Mesothelial cell of epicardium (in vitro differentiated cells): ENCODE measurements around the gene WNT9A. TPM values are rescaled to one million over a fixed set of nuclear protein-coding genes. Genes with fewer than 3 reads are reported as not detected.

ENCODE experiments used
- DNase-seq, 2 experiments: peaks; one replicate each; pipeline ENCODE4 v3.0.0; 2021; ENCODE audit warnings: low spot score in 2 of 2; ENCODE audit not compliant: unreplicated experiment in 2 of 2
- H3K27ac Mint-ChIP-seq: 2 replicates; pipeline ENCODE4 v1.8.0; 2021; ENCODE audit warnings: mixed read lengths
- H3K27me3 Mint-ChIP-seq: 2 replicates; pipeline ENCODE4 v1.8.0; 2021; ENCODE audit warnings: low read depth, mixed read lengths
- H3K36me3 Mint-ChIP-seq: 2 replicates; pipeline ENCODE4 v1.8.0; 2021; ENCODE audit warnings: mixed read lengths
- H3K4me1 Mint-ChIP-seq: 2 replicates; pipeline ENCODE4 v1.8.0; 2021; ENCODE audit warnings: mixed read lengths
- H3K4me3 Mint-ChIP-seq: 2 replicates; pipeline ENCODE4 v1.8.0; 2021; ENCODE audit warnings: mild to moderate bottlenecking, moderate library complexity, mixed read lengths
- H3K9me3 Mint-ChIP-seq: 2 replicates; pipeline ENCODE4 v1.8.0; 2021; ENCODE audit warnings: mixed read lengths
- total RNA-seq: library from RNA; stranded (reverse); gene quantifications from 3 replicates; pipeline ENCODE4 v1.2.1, GENCODE V29; 2021
- TF ChIP-seq, protein P1 (sequence below): fragments of 200-600 bp; sonication (generic); IDR thresholded peaks from one replicate; pipeline ENCODE4 v1.5.0; 2021; ENCODE audit warnings: antibody characterized with exemption; ENCODE audit not compliant: unreplicated experiment

The WNT9A gene
- total RNA-seq, 1 donor from 2014 or later = 3.9 TPM

DNA sequence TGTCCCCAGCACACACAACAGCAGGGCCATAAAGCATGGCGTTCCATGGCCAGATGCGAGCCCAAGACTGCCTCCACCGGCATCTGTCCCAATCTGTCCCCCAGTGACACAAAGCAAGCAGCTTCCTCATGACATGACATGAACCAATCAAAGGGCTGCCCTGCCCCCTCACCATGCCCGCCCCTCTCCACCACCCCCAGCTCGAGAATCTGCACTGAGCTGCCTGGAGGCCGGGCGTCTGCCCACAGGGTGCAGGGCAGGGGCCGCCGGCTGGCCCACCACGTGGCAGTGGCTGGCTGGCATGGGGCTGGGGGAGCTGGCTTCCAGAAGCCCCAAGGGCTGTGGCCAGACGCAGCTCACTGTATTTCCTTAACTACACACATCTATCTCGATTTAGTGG is 27.8 kb downstream of the WNT9A start:
- TF ChIP-seq, protein P1, sequence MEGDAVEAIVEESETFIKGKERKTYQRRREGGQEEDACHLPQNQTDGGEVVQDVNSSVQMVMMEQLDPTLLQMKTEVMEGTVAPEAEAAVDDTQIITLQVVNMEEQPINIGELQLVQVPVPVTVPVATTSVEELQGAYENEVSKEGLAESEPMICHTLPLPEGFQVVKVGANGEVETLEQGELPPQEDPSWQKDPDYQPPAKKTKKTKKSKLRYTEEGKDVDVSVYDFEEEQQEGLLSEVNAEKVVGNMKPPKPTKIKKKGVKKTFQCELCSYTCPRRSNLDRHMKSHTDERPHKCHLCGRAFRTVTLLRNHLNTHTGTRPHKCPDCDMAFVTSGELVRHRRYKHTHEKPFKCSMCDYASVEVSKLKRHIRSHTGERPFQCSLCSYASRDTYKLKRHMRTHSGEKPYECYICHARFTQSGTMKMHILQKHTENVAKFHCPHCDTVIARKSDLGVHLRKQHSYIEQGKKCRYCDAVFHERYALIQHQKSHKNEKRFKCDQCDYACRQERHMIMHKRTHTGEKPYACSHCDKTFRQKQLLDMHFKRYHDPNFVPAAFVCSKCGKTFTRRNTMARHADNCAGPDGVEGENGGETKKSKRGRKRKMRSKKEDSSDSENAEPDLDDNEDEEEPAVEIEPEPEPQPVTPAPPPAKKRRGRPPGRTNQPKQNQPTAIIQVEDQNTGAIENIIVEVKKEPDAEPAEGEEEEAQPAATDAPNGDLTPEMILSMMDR = no peak
- Mint-ChIP-seq H3K36me3 (no peaks in the 10 kb centered on the region), H3K4me3 (no peak overlapping the region), H3K27me3 (no peaks in the 10 kb centered on the region), H3K4me1 (peaks cover 43% of the 10 kb centered on the region), H3K9me3 (no peaks in the 10 kb centered on the region), H3K27ac (no peak overlapping the region)
- no peak for DNase-seq

DNA sequence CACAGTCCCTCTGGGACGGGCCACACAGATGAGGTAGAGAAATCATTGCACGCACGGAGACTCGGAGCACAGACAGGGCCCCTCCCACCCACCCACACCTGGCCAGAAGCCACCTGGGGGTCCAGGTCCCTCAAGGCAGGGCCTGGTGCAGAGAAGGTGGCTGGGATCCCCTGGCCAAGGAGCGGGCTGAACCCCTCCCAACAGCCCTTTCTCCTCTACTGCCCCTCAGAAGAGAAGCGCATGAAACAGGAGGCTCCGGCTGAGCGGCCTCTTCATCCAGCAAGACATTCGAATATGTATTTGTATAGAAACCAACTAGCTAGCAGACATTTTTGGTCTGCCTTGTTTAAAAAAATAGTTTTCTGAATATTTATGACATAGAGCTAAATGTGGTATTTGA is 29.0 kb downstream of the WNT9A start:
- Mint-ChIP-seq H3K27me3 (no peaks in the 10 kb centered on the region), H3K27ac (no peak overlapping the region), H3K36me3 (no peaks in the 10 kb centered on the region), H3K9me3 (no peaks in the 10 kb centered on the region), H3K4me1 (peaks cover 54% of the 10 kb centered on the region), H3K4me3 (no peak overlapping the region)
- TF ChIP-seq, protein P1 = no peak
- no peak for DNase-seq

DNA sequence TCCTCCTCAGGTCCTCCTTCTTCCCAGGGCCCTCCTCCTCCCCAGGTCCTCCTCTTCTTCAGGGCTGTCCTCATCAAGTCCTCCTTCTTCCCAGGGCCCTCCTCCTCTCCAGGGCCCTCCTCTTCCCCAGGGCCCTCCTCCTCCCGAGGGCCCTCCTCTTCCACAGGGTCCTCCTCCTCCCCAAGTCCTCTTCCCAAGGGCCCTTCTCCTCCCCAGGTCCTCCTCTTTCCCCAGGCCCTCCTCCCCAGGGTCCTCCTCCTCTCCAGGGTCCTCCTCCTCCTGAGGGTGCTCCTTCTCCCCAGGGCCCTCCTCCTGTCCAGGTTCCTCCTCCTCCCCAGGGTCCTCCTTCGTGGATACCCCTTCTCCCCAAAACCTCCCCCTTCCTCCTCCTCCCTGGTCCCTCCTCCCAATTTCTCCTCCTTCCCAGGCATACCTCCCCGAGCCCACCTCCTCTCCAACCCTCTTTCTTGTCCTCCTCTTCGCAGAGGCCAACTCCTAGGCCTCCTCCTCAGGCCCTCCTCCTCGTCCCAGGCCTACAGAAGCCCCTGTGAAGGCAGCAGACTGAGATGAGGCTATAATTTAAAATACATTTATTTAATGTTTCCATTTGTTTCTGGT is 29.5 kb downstream of the WNT9A start:
- TF ChIP-seq, protein P1 = no peak
- Mint-ChIP-seq H3K27me3 (no peaks in the 10 kb centered on the region), H3K4me3 (no peak overlapping the region), H3K4me1 (peaks cover 59% of the 10 kb centered on the region), H3K9me3 (no peaks in the 10 kb centered on the region), H3K27ac (peak overlapping the region; percentile 15), H3K36me3 (no peaks in the 10 kb centered on the region)
- DNase-seq = no peak

DNA sequence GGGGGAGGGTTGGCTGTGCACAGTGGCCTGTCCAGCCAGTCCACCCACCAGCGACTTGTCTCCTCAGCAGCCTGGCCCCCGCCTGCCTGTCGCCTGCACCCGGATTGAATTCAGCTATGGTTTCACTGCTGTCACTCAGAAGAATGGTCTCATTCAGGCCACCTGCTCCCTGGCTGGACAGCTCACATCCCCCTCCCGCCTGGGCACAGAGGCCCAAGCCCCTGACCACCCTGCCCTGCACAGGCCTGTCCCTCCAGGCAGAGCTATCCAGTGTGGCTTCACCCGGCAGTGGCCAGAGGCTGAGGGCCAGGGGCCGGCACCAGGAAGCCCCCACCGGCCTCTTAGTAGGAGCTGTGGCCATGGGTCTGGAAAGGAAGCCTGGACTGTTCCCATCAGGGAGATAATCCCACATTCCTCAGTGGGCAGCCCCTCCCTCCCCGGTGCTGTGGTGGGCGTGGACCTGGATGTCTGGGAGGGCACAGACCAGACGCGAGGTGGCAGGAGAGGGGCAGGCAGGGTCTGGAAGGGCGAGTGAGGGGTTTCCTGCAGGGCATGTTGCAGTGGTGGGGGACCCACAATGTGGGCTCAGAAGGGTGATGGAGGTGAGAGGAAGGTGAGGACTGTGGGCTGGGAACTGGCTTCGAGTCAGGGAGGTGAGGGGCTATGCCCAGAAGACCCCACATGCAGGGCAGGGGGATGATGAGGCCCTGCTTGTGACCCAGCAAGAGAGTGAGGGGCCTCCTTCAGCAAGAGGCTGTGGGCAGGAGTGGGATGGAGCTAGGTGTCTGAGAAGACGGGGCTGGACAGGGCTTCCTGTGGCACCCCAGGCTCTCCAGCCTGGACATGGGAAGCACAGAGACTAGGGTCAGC is 30.4 kb downstream of the WNT9A start:
- Mint-ChIP-seq H3K27ac (peak overlapping the region; percentile 47), H3K4me3 (no peak overlapping the region), H3K27me3 (no peaks in the 10 kb centered on the region), H3K36me3 (no peaks in the 10 kb centered on the region), H3K9me3 (no peaks in the 10 kb centered on the region), H3K4me1 (peaks cover 61% of the 10 kb centered on the region)
- no peak for DNase-seq
- TF ChIP-seq, protein P1 = no peak

DNA sequence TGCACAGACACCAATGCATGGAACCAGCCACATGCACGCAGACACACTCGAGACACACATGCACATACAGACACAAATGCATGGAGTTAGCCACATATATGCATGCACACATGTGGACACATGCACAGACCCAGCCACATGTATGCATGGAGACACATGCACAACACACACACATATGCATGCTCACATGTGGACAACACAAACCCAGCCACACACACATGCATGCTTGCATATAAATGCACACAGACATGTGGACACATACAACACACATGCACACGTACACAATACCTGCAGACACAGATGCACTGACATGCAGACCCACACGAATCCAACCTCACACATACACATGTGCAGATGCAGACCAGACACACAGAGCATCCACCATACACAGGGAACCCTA is 31.1 kb downstream of the WNT9A start:
- Mint-ChIP-seq H3K27me3 (no peaks in the 10 kb centered on the region), H3K4me1 (peaks cover 61% of the 10 kb centered on the region), H3K4me3 (no peak overlapping the region), H3K27ac (no peak overlapping the region), H3K36me3 (no peaks in the 10 kb centered on the region), H3K9me3 (no peaks in the 10 kb centered on the region)
- DNase-seq = no peak
- TF ChIP-seq, protein P1 = no peak
